K562 (cell line): Measurements from ENCODE around the gene KLC3. TPM values are rescaled to one million over a fixed set of nuclear protein-coding genes. Genes with fewer than 3 reads are reported as not detected.
A peak's percentile ranks its signal among the peaks of the same experiment; 100 is the strongest.

Source experiments
- BRD9 ChIP-seq: fragments of 450-650 bp; IDR thresholded peaks from 2 replicates; pipeline ENCODE4 v1.6.1; 2018; ENCODE audit warnings: low read depth; ENCODE audit not compliant: partially characterized antibody
- MIER1 ChIP-seq: fragments of 450-650 bp; IDR thresholded peaks from 2 replicates; pipeline ENCODE4 v1.6.1; 2016; ENCODE audit warnings: antibody characterized with exemption, mild to moderate bottlenecking, low read depth
- NR2C2 ChIP-seq, 2 experiments: fragments of 200-800 bp in 1 of 2; sonication (Bioruptor generic) in 1 of 2; sonication (generic) in 1 of 2; formaldehyde crosslinking in 1 of 2; IDR thresholded peaks; 2 replicates each; pipeline versions ENCODE4 v1.6.1 to v1.8.0; 2016 to 2022; ENCODE audit warnings: mild to moderate bottlenecking in 1 of 2, missing compliant biosample characterization in 1 of 2, missing genetic modification characterization in 1 of 2, missing genetic modification reagents in 1 of 2
- POLR2A ChIP-seq: fragments of 450-650 bp; conservative IDR thresholded peaks from 2 replicates; pipeline ENCODE4 v1.6.1; 2016
- RBM25 ChIP-seq: fragments of 200-400 bp; formaldehyde crosslinking; IDR thresholded peaks from 2 replicates; pipeline ENCODE4 v1.6.1; 2018; ENCODE audit warnings: low read length, low read depth, moderate library complexity; ENCODE audit not compliant: severe bottlenecking
- TCF7 ChIP-seq: sonication (generic); IDR thresholded peaks from 2 replicates; pipeline ENCODE4 v1.6.1; 2016; ENCODE audit warnings: antibody characterized with exemption, borderline replicate concordance
- TCF7L2 ChIP-seq: fragments of 150-350 bp; IDR thresholded peaks from 2 replicates; pipeline ENCODE4 v1.6.1; 2016; ENCODE audit warnings: low read depth, mild to moderate bottlenecking, low read length, moderate library complexity
- ZBED1 ChIP-seq: IDR thresholded peaks from 2 replicates; pipeline ENCODE4 v1.6.1; 2014
- ZNF224 ChIP-seq: sonication (generic); formaldehyde crosslinking; IDR thresholded peaks from 2 replicates; pipeline ENCODE4 v1.8.0; 2022; ENCODE audit warnings: mild to moderate bottlenecking, missing genetic modification reagents
- polyA plus RNA-seq, 8 experiments: library from polyadenylated mRNA; depleted of rRNA in 4 of 8; stranded (reverse) in 5 of 8; unstranded in 3 of 8; fragments of >200 nt; fragmentation: Nextera tagmentation in 2 of 8; fragmentation: Illumina TruSeq in 1 of 8; extraction: Ambion mirVana in 2 of 8; extraction: Trizol in 1 of 8; gene quantifications; 2 replicates each; pipeline versions ENCODE4 v1.2.1 to v1.2.3, GENCODE V29; 2011 to 2014; ENCODE audit warnings: inconsistent platforms in 1 of 8, missing spikeins in 1 of 8
- total RNA-seq, 7 experiments: library from RNA; depleted of rRNA in 6 of 7; stranded (reverse); fragments of >200 nt in 6 of 7; fragmentation: Illumina TruSeq in 2 of 7; extraction: Trizol in 2 of 7; gene quantifications; 2 replicates each; pipeline versions ENCODE4 v1.2.1 to v1.2.3, GENCODE V29; 2011 to 2021; ENCODE audit warnings: low replicate concordance in 1 of 7
- TF ChIP-seq, protein P1 (sequence below): sonication (generic); formaldehyde crosslinking; IDR thresholded peaks from 2 replicates; pipeline ENCODE4 v1.4.0; 2020; ENCODE audit warnings: mild to moderate bottlenecking, missing genetic modification reagents
- TF ChIP-seq, protein P2 (sequence below): fragments of 250-450 bp; sonication (Bioruptor Pico); IDR thresholded peaks from 2 replicates; pipeline ENCODE4 v1.5.0; 2020; ENCODE audit warnings: mild to moderate bottlenecking
- TF ChIP-seq, protein P3 (sequence below): fragments of 250-450 bp; sonication (Bioruptor Pico); IDR thresholded peaks from 2 replicates; pipeline ENCODE4 v1.8.0; 2022; ENCODE audit warnings: moderate library complexity, mild to moderate bottlenecking, inconsistent platforms
- TF ChIP-seq, protein P4 (sequence below): fragments of 450-650 bp; IDR thresholded peaks from 2 replicates; pipeline ENCODE4 v1.6.1; 2014; ENCODE audit warnings: low read depth, mild to moderate bottlenecking, moderate library complexity, borderline replicate concordance
- TF ChIP-seq, protein P5 (sequence below): fragments of 450-650 bp; IDR thresholded peaks from 2 replicates; pipeline ENCODE4 v1.6.1; 2018; ENCODE audit warnings: mild to moderate bottlenecking, low read depth; ENCODE audit not compliant: partially characterized antibody
- TF ChIP-seq, protein P6 (sequence below): fragments of 450-650 bp; conservative IDR thresholded peaks from 2 replicates; pipeline ENCODE4 v1.6.1; 2016; ENCODE audit warnings: missing genetic modification characterization, low read depth, mild to moderate bottlenecking, control low read depth, missing compliant biosample characterization
- TF ChIP-seq, protein P7 (sequence below): fragments of 250-450 bp; sonication (Bioruptor Pico); IDR thresholded peaks from 2 replicates; pipeline ENCODE4 v1.9.0; 2021; ENCODE audit warnings: mild to moderate bottlenecking
- TF ChIP-seq, protein P8 (sequence below): sonication (generic); formaldehyde crosslinking; IDR thresholded peaks from 2 replicates; pipeline ENCODE4 v1.9.0; 2022; ENCODE audit warnings: mild to moderate bottlenecking, missing genetic modification reagents

The KLC3 gene
- total and polyA plus RNA-seq, 9 of the 15 experiments (the other 6 are each of a cell fraction or from before 2014, with no cell fraction given): 0.03 to 1.2 (median 0.59) TPM; not detected in 3

DNA sequence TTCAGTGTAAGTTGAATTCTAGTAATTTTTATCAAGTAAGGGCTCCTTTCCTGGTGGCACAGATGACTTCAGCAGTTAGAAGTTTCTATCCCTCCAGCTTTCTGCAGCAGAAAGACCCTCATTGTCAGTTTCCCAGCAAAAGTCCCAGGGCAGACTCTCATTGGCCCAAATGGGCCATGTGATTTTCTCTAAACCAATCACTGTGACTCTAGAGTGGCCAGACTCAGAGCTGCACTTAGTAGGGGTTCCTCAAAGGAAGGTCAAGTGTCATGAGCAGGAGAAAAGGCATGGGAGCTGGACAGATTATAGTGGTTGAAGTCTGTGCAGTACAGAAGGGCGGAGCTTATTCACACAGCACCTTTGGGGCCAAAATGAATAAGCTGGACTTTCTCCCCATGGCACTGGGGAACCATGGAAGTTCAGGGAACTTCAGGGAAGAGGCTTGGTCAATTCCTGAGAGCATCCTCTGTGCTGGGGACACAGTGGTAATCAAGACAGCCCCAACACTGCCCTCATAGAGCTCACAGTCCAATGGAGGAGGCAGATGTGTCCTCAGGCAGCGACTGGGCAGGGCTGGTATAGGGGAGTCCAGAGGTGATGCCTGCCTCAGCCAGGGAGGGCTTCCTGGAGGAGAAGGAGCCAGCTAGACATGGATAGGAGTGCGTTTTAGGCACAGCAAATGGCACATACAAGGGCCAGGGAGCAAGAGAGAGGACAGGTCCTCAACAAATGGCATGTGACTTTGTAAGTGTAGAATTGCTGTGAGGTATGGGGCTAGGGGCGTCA, 36.2 kb upstream of the KLC3 start (continued):
- TF ChIP-seq, protein P1, sequence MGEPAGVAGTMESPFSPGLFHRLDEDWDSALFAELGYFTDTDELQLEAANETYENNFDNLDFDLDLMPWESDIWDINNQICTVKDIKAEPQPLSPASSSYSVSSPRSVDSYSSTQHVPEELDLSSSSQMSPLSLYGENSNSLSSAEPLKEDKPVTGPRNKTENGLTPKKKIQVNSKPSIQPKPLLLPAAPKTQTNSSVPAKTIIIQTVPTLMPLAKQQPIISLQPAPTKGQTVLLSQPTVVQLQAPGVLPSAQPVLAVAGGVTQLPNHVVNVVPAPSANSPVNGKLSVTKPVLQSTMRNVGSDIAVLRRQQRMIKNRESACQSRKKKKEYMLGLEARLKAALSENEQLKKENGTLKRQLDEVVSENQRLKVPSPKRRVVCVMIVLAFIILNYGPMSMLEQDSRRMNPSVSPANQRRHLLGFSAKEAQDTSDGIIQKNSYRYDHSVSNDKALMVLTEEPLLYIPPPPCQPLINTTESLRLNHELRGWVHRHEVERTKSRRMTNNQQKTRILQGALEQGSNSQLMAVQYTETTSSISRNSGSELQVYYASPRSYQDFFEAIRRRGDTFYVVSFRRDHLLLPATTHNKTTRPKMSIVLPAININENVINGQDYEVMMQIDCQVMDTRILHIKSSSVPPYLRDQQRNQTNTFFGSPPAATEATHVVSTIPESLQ (CRISPR knock-in tag): no peak
- TF ChIP-seq RBM25: no peak
- TF ChIP-seq NR2C2 (CRISPR knock-in tag; IDR thresholded peaks at IDR 0.05): no peak
- no peak for TF ChIP-seq NR2C2 (tag; IDR thresholded peaks at IDR 0.05)
- TF ChIP-seq, protein P2, sequence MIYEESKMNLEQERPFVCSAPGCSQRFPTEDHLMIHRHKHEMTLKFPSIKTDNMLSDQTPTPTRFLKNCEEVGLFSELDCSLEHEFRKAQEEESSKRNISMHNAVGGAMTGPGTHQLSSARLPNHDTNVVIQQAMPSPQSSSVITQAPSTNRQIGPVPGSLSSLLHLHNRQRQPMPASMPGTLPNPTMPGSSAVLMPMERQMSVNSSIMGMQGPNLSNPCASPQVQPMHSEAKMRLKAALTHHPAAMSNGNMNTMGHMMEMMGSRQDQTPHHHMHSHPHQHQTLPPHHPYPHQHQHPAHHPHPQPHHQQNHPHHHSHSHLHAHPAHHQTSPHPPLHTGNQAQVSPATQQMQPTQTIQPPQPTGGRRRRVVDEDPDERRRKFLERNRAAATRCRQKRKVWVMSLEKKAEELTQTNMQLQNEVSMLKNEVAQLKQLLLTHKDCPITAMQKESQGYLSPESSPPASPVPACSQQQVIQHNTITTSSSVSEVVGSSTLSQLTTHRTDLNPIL: no peak
- TF ChIP-seq, protein P3, sequence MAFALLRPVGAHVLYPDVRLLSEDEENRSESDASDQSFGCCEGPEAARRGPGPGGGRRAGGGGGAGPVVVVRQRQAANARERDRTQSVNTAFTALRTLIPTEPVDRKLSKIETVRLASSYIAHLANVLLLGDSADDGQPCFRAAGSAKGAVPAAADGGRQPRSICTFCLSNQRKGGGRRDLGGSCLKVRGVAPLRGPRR (CRISPR knock-in tag): no peak
- no peak for TF ChIP-seq MIER1
- TF ChIP-seq POLR2A: no peak; the same call in 1 of the 2 replicates
- TF ChIP-seq ZNF224 (CRISPR knock-in tag): no peak
- TF ChIP-seq, protein P4, sequence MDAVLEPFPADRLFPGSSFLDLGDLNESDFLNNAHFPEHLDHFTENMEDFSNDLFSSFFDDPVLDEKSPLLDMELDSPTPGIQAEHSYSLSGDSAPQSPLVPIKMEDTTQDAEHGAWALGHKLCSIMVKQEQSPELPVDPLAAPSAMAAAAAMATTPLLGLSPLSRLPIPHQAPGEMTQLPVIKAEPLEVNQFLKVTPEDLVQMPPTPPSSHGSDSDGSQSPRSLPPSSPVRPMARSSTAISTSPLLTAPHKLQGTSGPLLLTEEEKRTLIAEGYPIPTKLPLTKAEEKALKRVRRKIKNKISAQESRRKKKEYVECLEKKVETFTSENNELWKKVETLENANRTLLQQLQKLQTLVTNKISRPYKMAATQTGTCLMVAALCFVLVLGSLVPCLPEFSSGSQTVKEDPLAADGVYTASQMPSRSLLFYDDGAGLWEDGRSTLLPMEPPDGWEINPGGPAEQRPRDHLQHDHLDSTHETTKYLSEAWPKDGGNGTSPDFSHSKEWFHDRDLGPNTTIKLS: no peak
- no peak for TF ChIP-seq TCF7L2
- TF ChIP-seq ZBED1: no peak
- TF ChIP-seq BRD9: no peak
- TF ChIP-seq, protein P5, sequence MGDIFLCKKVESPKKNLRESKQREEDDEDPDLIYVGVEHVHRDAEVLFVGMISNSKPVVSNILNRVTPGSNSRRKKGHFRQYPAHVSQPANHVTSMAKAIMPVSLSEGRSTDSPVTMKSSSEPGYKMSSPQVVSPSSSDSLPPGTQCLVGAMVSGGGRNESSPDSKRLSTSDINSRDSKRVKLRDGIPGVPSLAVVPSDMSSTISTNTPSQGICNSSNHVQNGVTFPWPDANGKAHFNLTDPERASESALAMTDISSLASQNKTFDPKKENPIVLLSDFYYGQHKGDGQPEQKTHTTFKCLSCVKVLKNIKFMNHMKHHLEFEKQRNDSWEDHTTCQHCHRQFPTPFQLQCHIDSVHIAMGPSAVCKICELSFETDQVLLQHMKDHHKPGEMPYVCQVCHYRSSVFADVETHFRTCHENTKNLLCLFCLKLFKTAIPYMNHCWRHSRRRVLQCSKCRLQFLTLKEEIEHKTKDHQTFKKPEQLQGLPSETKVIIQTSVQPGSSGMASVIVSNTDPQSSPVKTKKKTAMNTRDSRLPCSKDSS: no peak
- TF ChIP-seq, protein P6, sequence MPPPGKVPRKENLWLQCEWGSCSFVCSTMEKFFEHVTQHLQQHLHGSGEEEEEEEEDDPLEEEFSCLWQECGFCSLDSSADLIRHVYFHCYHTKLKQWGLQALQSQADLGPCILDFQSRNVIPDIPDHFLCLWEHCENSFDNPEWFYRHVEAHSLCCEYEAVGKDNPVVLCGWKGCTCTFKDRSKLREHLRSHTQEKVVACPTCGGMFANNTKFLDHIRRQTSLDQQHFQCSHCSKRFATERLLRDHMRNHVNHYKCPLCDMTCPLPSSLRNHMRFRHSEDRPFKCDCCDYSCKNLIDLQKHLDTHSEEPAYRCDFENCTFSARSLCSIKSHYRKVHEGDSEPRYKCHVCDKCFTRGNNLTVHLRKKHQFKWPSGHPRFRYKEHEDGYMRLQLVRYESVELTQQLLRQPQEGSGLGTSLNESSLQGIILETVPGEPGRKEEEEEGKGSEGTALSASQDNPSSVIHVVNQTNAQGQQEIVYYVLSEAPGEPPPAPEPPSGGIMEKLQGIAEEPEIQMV (tag): no peak
- TF ChIP-seq, protein P7, sequence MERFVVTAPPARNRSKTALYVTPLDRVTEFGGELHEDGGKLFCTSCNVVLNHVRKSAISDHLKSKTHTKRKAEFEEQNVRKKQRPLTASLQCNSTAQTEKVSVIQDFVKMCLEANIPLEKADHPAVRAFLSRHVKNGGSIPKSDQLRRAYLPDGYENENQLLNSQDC: no peak
- TF ChIP-seq, protein P8, sequence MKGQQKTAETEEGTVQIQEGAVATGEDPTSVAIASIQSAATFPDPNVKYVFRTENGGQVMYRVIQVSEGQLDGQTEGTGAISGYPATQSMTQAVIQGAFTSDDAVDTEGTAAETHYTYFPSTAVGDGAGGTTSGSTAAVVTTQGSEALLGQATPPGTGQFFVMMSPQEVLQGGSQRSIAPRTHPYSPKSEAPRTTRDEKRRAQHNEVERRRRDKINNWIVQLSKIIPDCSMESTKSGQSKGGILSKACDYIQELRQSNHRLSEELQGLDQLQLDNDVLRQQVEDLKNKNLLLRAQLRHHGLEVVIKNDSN (CRISPR knock-in tag): peak; percentile 84
- TF ChIP-seq TCF7: no peak
